ENCODE data around the gene PPM1E.

Gene PPM1E

GRCh38 chr17:59010026-59010425 is 254.4 kb downstream of the PPM1E start:
- no peak overlapping the region for H3K4me2 ChIP-seq (ENCODE audit: low read depth, low read length, poor library complexity, severe bottlenecking)
- no peaks in the 10 kb centered on the region for H3K27me3 ChIP-seq (ENCODE audit: low read length)
- H3K27ac ChIP-seq (ENCODE audit: low read depth, low read length), result no peak overlapping the region
- H3K9me3 ChIP-seq (ENCODE audit: insufficient read depth, low read length), result no peaks in the 10 kb centered on the region
- no peaks in the 10 kb centered on the region for H3K79me2 ChIP-seq (ENCODE audit: insufficient read depth, low read length)
- H3K9me2 ChIP-seq (replicated peaks; ENCODE audit: insufficient read depth, low read length), result no peaks in the 10 kb centered on the region
- TF ChIP-seq EZH2phosphoT487 (conservative IDR thresholded peaks at IDR 0.05; ENCODE audit: low read length) (no peak), CTCF (IDR thresholded peaks at IDR 0.05; ENCODE audit: insufficient read depth, low read length, poor library complexity, severe bottlenecking) (no peak)
- peaks cover 11% of the 10 kb centered on the region; the same call in 1 of the 2 replicates for H3F3A ChIP-seq (ENCODE audit: insufficient read depth)
- H4K20me1 ChIP-seq (ENCODE audit: low read depth, low read length), result no peaks in the 10 kb centered on the region
- no peak overlapping the region for H3K9ac ChIP-seq (ENCODE audit: low read length)
- no peak overlapping the region for H2AFZ ChIP-seq (ENCODE audit: low read depth, low read length, severe bottlenecking)
- 0 out of 2 replicates have a peak, but pooled peaks cover 9% of the 10 kb centered on the region for H3K36me3 ChIP-seq (ENCODE audit: low read length)
- H3K4me3 ChIP-seq (ENCODE audit: insufficient read depth, low read length, poor library complexity, severe bottlenecking), result no peak overlapping the region

- Histone ChIP-seq H3K36me3 (ENCODE audit: low read length) (0 out of 2 replicates have a peak, but pooled peaks cover 5% of the 10 kb centered on the region), H2AFZ (ENCODE audit: low read depth, low read length, severe bottlenecking) (no peak overlapping the region), H3K4me2 (ENCODE audit: low read depth, low read length, poor library complexity, severe bottlenecking) (no peak overlapping the region), H3K27me3 (ENCODE audit: low read length) (no peaks in the 10 kb centered on the region), H3K9me2 (replicated peaks; ENCODE audit: insufficient read depth, low read length) (no peaks in the 10 kb centered on the region), H3K9ac (ENCODE audit: low read length) (no peak overlapping the region), H3K4me3 (ENCODE audit: insufficient read depth, low read length, poor library complexity, severe bottlenecking) (no peak overlapping the region), H3K27ac (ENCODE audit: low read depth, low read length) (no peak overlapping the region), H4K20me1 (ENCODE audit: low read depth, low read length) (no peaks in the 10 kb centered on the region), H3F3A (ENCODE audit: insufficient read depth) (peaks cover 6% of the 10 kb centered on the region; the same call in 1 of the 2 replicates), H3K9me3 (ENCODE audit: insufficient read depth, low read length) (no peaks in the 10 kb centered on the region), H3K79me2 (ENCODE audit: insufficient read depth, low read length) (no peaks in the 10 kb centered on the region)
- TF ChIP-seq CTCF (IDR thresholded peaks at IDR 0.05; ENCODE audit: insufficient read depth, low read length, poor library complexity, severe bottlenecking) (no peak), EZH2phosphoT487 (conservative IDR thresholded peaks at IDR 0.05; ENCODE audit: low read length) (no peak)
These were observed 256.3 kb downstream of the PPM1E start for GRCh38 chr17:59011975-59012374.

GRCh38 chr17:59018019-59018418 is 262.4 kb downstream of the PPM1E start:
- H2AFZ ChIP-seq (ENCODE audit: low read depth, low read length, severe bottlenecking), result no peak overlapping the region
- no peak overlapping the region for H3K27ac ChIP-seq (ENCODE audit: low read depth, low read length)
- no peak overlapping the region for H3K4me2 ChIP-seq (ENCODE audit: low read depth, low read length, poor library complexity, severe bottlenecking)
- no peaks in the 10 kb centered on the region for H3K27me3 ChIP-seq (ENCODE audit: low read length)
- H3K9me3 ChIP-seq (ENCODE audit: insufficient read depth, low read length), result no peaks in the 10 kb centered on the region
- H3K4me3 ChIP-seq (ENCODE audit: insufficient read depth, low read length, poor library complexity, severe bottlenecking), result no peak overlapping the region
- no peaks in the 10 kb centered on the region for H4K20me1 ChIP-seq (ENCODE audit: low read depth, low read length)
- H3K9me2 ChIP-seq (replicated peaks; ENCODE audit: insufficient read depth, low read length), result no peaks in the 10 kb centered on the region
- no peak overlapping the region for H3K9ac ChIP-seq (ENCODE audit: low read length)
- TF ChIP-seq EZH2phosphoT487 (conservative IDR thresholded peaks at IDR 0.05; ENCODE audit: low read length), result no peak
- no peak for TF ChIP-seq CTCF (IDR thresholded peaks at IDR 0.05; ENCODE audit: insufficient read depth, low read length, poor library complexity, severe bottlenecking)
- peaks cover 3% of the 10 kb centered on the region; the same call in 1 of the 2 replicates for H3F3A ChIP-seq (ENCODE audit: insufficient read depth)
- H3K36me3 ChIP-seq (ENCODE audit: low read length), result peaks cover 12% of the 10 kb centered on the region; the same call in 1 of the 2 replicates
- peaks cover 7% of the 10 kb centered on the region for H3K79me2 ChIP-seq (ENCODE audit: insufficient read depth, low read length)
